ENCODE data around the gene NLRP3.
"Not testable (repeated sequence)": the region's sequence is repeated elsewhere in the genome, so short reads cannot be mapped to it uniquely, and the experiment has no call there.

- not testable (repeated sequence) for TF ChIP-seq POLR2AphosphoS5 (IDR thresholded peaks at IDR 0.05; ENCODE audit: borderline replicate concordance, low read depth, low read length); EZH2 (IDR thresholded peaks at IDR 0.05)
These were observed 41.2 kb upstream of the NLRP3 start for GRCh38 chr1:247374651-247375334.
